ENCODE results near the gene STRADB. TPM values are rescaled to one million over a fixed set of nuclear protein-coding genes. Genes with fewer than 3 reads are reported as not detected.

Gene STRADB
- total RNA-seq, 4 donors from 2014 or later = 36.2 to 175 (median 98.5) TPM

DNA sequence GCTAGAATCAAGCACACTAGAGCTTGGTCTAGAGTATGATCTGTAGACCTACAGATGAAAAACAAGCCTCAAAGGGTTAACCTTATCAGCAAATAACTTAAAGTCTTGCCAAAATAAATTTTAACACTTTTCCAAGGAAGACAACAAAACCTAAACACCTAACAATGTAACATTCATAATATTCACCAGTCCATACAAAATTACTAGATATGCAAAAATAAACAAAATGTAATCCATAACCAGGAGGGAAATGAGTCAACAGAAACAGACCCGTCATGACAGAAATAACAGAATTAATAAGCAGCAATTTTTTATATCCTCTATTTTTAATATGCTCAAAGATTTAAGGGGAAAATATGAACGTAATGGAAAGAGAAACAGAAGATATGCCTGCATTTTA lies 36.4 kb upstream of the STRADB start:
- Histone ChIP-seq H3K4me1 (peaks cover 0 to 40% (median 12%) of the 10 kb centered on the region in 4 donors), H3K4me3 (no peak overlapping the region), H3K27me3 (no peaks in the 10 kb centered on the region), H3K27ac (no peak overlapping the region), H3K9me3 (no peaks in the 10 kb centered on the region), H3K36me3 (no peaks in the 10 kb centered on the region)
- WGBS, 2 donors (ENCODE audit: low coverage in 1 of 2) = 28 to 30% methylated on average over 2 of the region's 2 CpGs
- DNase-seq = no peak
- in situ Hi-C loops (cut with MboI; ENCODE audit: low pct_ligation_motif_present in 1 of 4, low pct_unique_long_range_greater_than_20kb in 1 of 4, low sequenced_read_pairs in 3 of 4) = no loop called here
- intact Hi-C loops (cut with DNase I; ENCODE audit: low total_unique reads) = no loop called here
- TF ChIP-seq EP300 (IDR thresholded peaks at IDR 0.05; ENCODE audit: low read depth) = no peak
- TF ChIP-seq POLR2AphosphoS5 (IDR thresholded peaks at IDR 0.05) = no peak
- TF ChIP-seq POLR2A (IDR thresholded peaks at IDR 0.05) = no peak
- TF ChIP-seq, protein P1, sequence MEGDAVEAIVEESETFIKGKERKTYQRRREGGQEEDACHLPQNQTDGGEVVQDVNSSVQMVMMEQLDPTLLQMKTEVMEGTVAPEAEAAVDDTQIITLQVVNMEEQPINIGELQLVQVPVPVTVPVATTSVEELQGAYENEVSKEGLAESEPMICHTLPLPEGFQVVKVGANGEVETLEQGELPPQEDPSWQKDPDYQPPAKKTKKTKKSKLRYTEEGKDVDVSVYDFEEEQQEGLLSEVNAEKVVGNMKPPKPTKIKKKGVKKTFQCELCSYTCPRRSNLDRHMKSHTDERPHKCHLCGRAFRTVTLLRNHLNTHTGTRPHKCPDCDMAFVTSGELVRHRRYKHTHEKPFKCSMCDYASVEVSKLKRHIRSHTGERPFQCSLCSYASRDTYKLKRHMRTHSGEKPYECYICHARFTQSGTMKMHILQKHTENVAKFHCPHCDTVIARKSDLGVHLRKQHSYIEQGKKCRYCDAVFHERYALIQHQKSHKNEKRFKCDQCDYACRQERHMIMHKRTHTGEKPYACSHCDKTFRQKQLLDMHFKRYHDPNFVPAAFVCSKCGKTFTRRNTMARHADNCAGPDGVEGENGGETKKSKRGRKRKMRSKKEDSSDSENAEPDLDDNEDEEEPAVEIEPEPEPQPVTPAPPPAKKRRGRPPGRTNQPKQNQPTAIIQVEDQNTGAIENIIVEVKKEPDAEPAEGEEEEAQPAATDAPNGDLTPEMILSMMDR (IDR thresholded peaks at IDR 0.05) = no peak

- Histone ChIP-seq H3K27ac (peak overlapping the region in 1 of 4 donors; percentile 26), H3K9me3 (no peaks in the 10 kb centered on the region), H3K27me3 (no peaks in the 10 kb centered on the region), H3K4me3 (no peak overlapping the region), H3K4me1 (peaks cover 2 to 52% (median 11%) of the 10 kb centered on the region in 4 donors), H3K36me3 (no peaks in the 10 kb centered on the region)
- in situ Hi-C loops (cut with MboI; ENCODE audit: low pct_ligation_motif_present in 1 of 4, low pct_unique_long_range_greater_than_20kb in 1 of 4, low sequenced_read_pairs in 3 of 4) (no loop called here), intact Hi-C loops (cut with DNase I; ENCODE audit: low total_unique reads) (no loop called here)
- WGBS, 2 donors (ENCODE audit: low coverage in 1 of 2) = 30 to 37% methylated on average over 3 of the region's 3 CpGs
- DNase-seq = peak; percentile 57
- TF ChIP-seq, protein P1 (IDR thresholded peaks at IDR 0.05) = peak in 3 of 5 experiments; percentile 14 to 19 (median 16)
- no peak for TF ChIP-seq POLR2A (IDR thresholded peaks at IDR 0.05)
These were observed 32.4 kb upstream of the STRADB start for GRCh38 chr2:201419057-201419635.

- in situ Hi-C loops (cut with MboI; ENCODE audit: low pct_ligation_motif_present in 1 of 4, low pct_unique_long_range_greater_than_20kb in 1 of 4, low sequenced_read_pairs in 3 of 4) = no loop called here
- Histone ChIP-seq H3K27ac (peak overlapping the region in 1 of 4 donors; percentile 4), H3K4me1 (peaks cover 6 to 52% (median 15%) of the 10 kb centered on the region in 4 donors), H3K4me3 (no peak overlapping the region), H3K27me3 (no peaks in the 10 kb centered on the region), H3K9me3 (no peaks in the 10 kb centered on the region), H3K36me3 (no peaks in the 10 kb centered on the region)
- WGBS, 2 donors (ENCODE audit: low coverage in 1 of 2) = 88 to 100% methylated on average over 3 to 4 of the region's 4 CpGs
- no peak for TF ChIP-seq EP300 (IDR thresholded peaks at IDR 0.05; ENCODE audit: low read depth)
- no peak for TF ChIP-seq POLR2AphosphoS5 (IDR thresholded peaks at IDR 0.05)
- TF ChIP-seq, protein P1 (IDR thresholded peaks at IDR 0.05) = no peak
- TF ChIP-seq POLR2A (IDR thresholded peaks at IDR 0.05) = no peak
- intact Hi-C loops (cut with DNase I; ENCODE audit: low total_unique reads) = no loop called here
- DNase-seq = no peak
These were observed 31.6 kb upstream of the STRADB start for GRCh38 chr2:201419986-201420385.

- no peak for DNase-seq
- H3K9me3 ChIP-seq = no peaks in the 10 kb centered on the region
- peak overlapping the region in 1 of 4 donors; percentile 4 for H3K27ac ChIP-seq
- H3K27me3 ChIP-seq = no peaks in the 10 kb centered on the region
- WGBS, 2 donors (ENCODE audit: low coverage in 1 of 2) = 67 to 74% methylated on average over 3 of the region's 3 CpGs
- intact Hi-C loops (cut with DNase I; ENCODE audit: low total_unique reads) (no loop called here), in situ Hi-C loops (cut with MboI; ENCODE audit: low pct_ligation_motif_present in 1 of 4, low pct_unique_long_range_greater_than_20kb in 1 of 4, low sequenced_read_pairs in 3 of 4) (no loop called here)
- H3K36me3 ChIP-seq = no peaks in the 10 kb centered on the region
- TF ChIP-seq, protein P1 (IDR thresholded peaks at IDR 0.05) = no peak
- TF ChIP-seq POLR2A (IDR thresholded peaks at IDR 0.05) = no peak
- peaks cover 6 to 52% (median 18%) of the 10 kb centered on the region in 4 donors for H3K4me1 ChIP-seq
- no peak overlapping the region for H3K4me3 ChIP-seq
These were observed 31.0 kb upstream of the STRADB start for GRCh38 chr2:201420442-201421113.

Data from transverse colon (tissue), 4 donors.